GM12878 (cell line): ENCODE data around the gene MPEG1.

Experiments
- CTCF ChIP-seq, 3 experiments: IDR thresholded peaks in 2 of 3; conservative IDR thresholded peaks in 1 of 3; 2 replicates each; pipeline ENCODE4 v1.5.1; 2011; ENCODE audit warnings: low read depth in 3 of 3, low read length in 3 of 3, mild to moderate bottlenecking in 3 of 3, control low read depth in 2 of 3, moderate library complexity in 2 of 3, inconsistent platforms in 1 of 3, mixed read lengths in 1 of 3; ENCODE audit not compliant: control insufficient read depth in 2 of 3, insufficient read depth in 1 of 3; ENCODE audit errors: extremely low read depth in 1 of 3
- JUND ChIP-seq: IDR thresholded peaks from 2 replicates; pipeline ENCODE4 v1.6.1; 2012; ENCODE audit warnings: low read depth, mild to moderate bottlenecking, low read length, improper control_type of control experiment, moderate library complexity
- POLR2AphosphoS5 ChIP-seq: IDR thresholded peaks from 2 replicates; pipeline ENCODE4 v1.6.1; 2011; ENCODE audit warnings: mild to moderate bottlenecking, low read length, inconsistent platforms
- YY1 ChIP-seq: IDR thresholded peaks from 2 replicates; pipeline ENCODE4 v1.6.1; 2011; ENCODE audit warnings: low read depth, mild to moderate bottlenecking, low read length
- TF ChIP-seq, protein P1 (sequence below): fragments of 450-650 bp; formaldehyde crosslinking; IDR thresholded peaks from 2 replicates; pipeline ENCODE4 v1.4.0; 2020; ENCODE audit warnings: mild to moderate bottlenecking, moderate library complexity

GRCh38 chr11:59187587-59187986, 25.1 kb downstream of the MPEG1 start:
- TF ChIP-seq, protein P1, sequence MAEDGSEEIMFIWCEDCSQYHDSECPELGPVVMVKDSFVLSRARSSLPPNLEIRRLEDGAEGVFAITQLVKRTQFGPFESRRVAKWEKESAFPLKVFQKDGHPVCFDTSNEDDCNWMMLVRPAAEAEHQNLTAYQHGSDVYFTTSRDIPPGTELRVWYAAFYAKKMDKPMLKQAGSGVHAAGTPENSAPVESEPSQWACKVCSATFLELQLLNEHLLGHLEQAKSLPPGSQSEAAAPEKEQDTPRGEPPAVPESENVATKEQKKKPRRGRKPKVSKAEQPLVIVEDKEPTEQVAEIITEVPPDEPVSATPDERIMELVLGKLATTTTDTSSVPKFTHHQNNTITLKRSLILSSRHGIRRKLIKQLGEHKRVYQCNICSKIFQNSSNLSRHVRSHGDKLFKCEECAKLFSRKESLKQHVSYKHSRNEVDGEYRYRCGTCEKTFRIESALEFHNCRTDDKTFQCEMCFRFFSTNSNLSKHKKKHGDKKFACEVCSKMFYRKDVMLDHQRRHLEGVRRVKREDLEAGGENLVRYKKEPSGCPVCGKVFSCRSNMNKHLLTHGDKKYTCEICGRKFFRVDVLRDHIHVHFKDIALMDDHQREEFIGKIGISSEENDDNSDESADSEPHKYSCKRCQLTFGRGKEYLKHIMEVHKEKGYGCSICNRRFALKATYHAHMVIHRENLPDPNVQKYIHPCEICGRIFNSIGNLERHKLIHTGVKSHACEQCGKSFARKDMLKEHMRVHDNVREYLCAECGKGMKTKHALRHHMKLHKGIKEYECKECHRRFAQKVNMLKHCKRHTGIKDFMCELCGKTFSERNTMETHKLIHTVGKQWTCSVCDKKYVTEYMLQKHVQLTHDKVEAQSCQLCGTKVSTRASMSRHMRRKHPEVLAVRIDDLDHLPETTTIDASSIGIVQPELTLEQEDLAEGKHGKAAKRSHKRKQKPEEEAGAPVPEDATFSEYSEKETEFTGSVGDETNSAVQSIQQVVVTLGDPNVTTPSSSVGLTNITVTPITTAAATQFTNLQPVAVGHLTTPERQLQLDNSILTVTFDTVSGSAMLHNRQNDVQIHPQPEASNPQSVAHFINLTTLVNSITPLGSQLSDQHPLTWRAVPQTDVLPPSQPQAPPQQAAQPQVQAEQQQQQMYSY, result no peak
- TF ChIP-seq YY1 (no peak), CTCF (IDR thresholded peaks at IDR 0.05 in 2 of 3, conservative IDR thresholded peaks at IDR 0.05 in 1 of 3; ENCODE audit: control insufficient read depth in 2 of 3, extremely low read depth in 1 of 3, insufficient read depth in 1 of 3, low read depth in 3 of 3, low read length in 3 of 3) (no peak), POLR2AphosphoS5 (no peak), JUND (no peak)
